CD4-positive, alpha-beta T cell treated with Interleukin-6 at 100 ng/mL for 8 hours (primary cell): ENCODE data around the gene RIMS4.

ENCODE experiments used
- DNase-seq: peaks from one replicate; pipeline ENCODE4 v3.0.0-alpha.2; 2020; ENCODE audit warnings: mixed read lengths, low spot score

RIMS4 gene

DNA sequence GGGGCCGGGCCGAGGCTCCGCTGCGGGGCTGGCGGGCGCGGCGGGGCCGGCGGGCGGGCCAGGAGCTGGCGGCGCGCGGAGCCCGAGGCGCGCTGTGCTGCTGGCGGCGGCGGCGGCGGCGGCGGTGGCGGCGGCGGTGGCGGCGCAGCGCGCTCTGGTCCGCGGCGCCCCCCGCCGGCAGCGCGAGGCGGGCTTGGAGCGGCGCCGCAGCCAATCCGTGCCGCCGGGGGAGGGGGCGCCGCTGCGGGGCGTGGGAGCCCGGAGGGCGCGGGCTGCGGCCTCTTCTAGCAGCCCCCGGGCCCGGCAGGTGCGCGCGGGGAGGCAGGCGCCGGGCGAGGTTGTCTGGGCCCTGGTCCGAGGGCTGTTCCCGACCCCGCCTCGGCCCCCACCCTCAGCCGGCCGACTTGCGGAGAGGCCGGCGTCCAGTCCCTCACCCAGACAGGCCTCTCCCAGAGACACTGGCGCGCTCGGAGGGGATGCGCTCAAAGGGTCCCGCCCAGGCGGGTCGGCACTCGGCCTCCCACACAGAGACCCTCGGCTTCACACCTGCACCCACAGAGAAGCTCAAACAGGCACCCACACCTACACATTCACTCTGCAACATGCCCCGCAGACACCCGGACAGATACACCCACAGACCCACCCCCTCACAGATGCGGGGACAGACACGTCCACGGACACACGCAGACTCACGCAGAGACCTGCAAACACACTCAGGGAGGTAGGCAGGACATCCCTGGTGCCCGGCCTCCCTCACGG lies at the start of gene RIMS4:
Gene RIMS4, minus strand, starts transcription at position 156 of the 759 bp plus-strand sequence. CDS start 275 bp downstream, outside the sequence.
- no peak for DNase-seq

DNA sequence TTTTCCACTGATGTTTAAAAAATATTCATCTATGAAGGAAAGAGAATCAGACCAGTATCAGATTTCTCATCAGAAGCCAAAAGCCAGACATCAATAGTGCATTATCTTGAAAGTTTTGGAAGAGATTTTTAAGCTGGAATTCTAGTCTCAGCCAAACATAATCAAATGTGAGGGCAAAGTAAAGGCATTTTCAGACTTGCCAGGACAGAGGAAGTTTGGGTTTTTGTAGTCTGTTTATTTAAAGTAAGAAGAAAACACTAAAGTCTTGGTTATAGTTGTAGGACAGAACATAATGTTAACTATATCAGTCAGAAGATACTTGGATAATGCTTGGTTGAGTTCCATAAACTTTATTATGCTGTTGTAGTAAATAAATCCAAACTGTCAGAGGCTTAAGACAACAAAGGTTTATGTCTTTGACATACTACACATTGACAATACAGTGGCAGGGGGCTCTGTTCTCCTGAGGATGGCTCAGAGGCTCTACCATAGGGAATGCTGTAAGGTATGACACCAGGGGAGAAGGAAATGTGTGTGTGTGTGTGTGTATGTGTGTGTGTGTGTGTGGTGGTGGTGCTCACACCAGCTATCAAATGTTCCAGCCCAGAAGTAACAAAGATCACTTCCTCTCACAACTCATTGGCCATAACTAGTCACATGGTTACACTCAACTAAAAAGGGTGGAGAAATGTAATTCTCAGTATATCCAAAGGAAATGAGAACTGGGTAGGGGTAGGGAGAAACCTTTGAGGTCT lies 48.4 kb upstream of the RIMS4 start:
- DNase-seq: no peak

GRCh38 chr20:44856856-44857448 lies 46.6 kb upstream of the RIMS4 start:
- no peak for DNase-seq

DNA sequence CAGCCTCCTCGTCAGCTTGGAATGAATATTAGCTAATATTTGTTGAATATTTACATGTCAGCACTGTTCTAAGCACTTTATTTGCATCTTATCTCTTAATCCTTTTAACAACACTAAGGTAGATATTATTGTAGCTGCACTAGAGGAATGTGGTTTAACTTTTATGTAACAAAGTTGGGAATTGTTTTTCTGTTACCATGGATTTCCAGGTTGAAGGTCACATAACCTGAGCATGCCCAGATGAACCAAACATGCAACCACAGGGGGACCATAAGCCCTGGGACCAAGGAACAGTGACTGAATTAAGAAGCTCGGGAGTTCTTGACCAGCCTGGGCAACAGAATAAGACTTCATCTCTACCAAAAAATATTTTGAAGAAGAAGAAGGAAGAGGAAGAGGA lies 46.1 kb upstream of the RIMS4 start:
- DNase-seq: no peak

DNA sequence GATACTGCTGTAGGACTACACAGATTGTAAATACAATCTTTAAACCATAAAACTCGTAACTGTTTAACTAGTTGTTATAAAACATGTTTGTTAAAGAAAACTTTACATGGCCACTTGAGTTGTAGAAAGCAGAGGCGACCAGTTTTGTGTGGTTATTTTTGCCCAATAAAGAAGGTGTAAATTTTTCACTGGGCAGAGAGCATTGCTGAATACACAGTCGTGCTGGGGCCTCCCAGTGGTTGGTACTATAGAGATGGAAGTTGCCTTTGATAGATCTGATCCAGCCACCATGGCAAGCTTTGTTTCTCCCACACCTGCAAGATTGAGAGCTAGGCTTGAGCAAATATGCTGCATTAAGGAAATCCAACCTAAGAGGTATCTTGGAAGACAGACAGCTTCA lies 41.2 kb upstream of the RIMS4 start:
- no peak for DNase-seq

DNA sequence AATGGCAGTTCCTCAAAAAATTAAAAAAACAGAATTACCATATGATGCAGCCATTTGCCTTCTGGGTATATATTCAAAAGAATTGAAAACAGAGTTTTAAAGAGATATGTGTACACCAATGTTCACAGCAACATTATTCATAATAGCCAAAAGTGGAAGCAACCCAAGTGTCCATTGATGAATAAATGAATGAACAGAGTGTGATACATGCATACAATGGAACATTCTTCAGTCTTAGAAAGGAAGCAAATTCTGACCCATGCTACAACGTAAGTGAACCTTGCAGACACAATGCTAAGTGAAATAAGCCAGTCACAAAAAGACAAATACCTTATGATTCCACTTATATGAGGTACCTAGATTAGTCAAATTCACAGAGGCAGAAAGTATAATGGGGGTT lies 40.5 kb upstream of the RIMS4 start:
- DNase-seq: no peak

DNA sequence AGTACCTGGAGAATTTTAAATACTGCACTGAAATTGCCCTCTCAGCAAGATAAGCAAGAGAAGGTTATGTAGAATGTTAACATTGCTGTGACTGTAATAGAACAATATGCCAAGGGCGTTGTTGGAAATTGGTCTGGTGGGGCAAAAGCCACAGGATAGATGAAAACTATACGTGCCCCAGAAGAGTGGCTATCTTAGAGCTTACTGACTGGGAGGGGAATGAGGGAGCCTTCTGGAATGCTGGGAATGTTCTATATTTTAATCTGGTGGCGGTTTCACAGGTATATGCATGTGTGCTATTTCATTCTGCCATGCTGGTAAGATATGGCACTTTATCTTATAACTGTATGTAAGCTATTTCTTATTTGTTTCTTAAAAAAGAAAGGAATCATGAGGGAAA lies 39.9 kb upstream of the RIMS4 start:
- no peak for DNase-seq

- DNase-seq: no peak
Observed at GRCh38 chr20:44849703-44850102, 39.4 kb upstream of the RIMS4 start.

DNA sequence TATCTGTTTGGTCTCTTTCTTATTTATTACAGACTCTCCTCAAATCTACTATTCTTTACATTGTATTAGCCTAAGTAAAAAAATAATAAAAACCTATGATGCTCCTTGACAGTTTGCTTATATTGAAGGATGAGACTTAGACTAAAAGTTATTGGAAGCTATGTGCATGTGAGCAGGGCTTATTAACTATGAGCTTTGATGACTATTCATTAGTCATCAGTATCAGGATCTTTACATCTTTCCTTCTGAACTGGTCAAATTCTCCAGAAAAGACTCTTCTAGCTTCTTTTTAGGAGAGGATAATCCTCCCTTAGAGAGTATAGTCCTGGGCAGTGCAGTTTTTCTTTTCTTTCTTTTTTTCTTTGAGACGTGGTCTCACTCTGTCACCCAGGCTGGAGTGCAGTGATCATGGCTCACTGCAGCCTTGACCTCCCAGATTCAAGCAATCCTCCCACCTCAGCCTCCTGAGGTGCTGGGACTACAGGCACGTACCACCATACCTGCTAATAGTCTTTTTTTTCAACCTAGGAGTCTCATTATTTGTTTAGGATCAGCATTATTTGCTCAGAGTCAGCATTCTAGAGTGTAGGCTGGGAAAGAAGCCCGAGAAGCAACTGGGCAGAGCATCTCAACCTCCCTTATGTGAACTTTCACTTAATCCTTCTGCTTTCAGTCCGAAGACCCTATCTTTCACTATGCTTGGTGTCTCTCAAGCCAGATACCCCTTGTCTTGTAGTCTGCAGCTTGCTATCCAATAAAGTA lies 38.1 kb upstream of the RIMS4 start:
- no peak for DNase-seq

GRCh38 chr20:44843876-44844275 lies 33.5 kb upstream of the RIMS4 start:
- no peak for DNase-seq

DNA sequence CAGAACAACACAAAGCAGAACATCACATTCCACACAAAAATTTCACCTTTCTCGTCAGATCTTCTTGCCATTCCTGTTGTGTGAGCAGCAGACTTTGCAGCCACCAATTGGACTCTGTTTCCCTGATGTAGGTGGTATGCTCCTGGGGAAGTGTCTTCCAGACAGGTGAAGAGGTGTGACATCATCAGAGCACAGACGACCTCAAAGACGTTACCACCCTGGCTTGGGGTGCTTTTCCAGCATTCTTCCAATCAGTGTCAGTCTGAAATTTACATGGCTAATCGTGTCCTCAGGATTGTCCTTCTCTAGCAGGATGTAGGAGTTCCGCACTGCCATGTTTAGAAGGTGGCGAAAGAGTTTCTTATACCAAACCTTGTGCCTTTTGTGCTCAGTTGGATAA lies 31.6 kb upstream of the RIMS4 start:
- no peak for DNase-seq

- DNase-seq: no peak
Observed at GRCh38 chr20:44840826-44841225, 30.5 kb upstream of the RIMS4 start.

DNA sequence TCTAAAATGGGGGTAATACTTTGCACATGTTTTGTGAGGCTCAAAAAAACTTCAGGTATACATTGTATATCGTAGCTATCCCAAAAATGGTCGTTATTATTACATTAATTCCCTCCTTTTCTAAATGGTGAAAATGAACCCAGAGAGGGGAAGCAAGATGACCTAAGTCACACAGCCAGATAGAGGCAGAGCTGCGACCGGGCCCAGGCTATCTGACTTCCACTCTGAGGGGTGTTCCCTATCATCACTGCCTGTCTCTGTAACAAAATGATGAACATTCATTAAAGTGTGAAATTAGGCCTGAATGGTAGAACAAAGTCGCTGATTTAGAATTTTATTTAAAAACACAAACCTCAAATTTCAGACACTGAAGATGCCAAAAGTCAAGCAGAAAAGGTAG lies 29.1 kb upstream of the RIMS4 start:
- DNase-seq: no peak

DNA sequence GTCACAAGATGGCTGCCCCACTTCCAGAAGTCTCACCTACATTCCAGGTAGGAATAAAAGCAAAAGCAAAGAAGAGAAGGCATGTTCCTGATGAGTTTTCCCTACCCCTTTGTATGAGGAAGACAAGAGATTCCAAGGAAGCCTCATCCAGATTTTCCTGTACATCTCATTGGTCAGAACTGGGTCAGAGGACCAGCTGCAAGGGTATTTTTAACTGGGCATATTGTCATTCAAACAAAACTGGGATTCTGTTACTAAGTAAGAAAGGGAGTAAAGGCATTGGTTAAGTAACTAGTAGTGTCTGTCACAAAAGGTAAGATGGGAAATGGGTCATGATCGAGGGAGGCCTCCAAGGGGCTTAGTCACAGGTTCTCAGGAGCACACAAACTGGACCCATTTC lies 28.2 kb upstream of the RIMS4 start:
- DNase-seq: no peak

DNA sequence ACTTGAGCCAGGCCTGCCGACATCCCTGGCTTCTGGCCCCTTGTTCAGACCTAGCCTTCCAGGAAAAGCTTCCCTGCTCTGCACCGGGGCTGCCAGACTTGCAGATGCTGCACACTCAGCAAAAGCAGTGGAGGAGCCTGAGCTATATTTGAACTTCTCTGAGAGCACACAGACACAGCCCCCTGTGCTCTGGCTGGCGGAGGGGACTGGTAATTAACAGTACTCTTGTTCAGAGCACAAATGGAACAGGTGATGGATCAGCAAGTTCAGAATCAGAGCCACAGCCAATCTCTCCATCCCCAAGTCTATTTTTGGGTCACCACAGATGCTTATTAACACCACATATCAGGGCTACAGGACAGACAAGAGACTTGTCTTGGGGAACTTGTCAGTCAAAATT lies 27.6 kb upstream of the RIMS4 start:
- no peak for DNase-seq

- no peak for DNase-seq
Observed at GRCh38 chr20:44836601-44837120, 26.3 kb upstream of the RIMS4 start.

DNA sequence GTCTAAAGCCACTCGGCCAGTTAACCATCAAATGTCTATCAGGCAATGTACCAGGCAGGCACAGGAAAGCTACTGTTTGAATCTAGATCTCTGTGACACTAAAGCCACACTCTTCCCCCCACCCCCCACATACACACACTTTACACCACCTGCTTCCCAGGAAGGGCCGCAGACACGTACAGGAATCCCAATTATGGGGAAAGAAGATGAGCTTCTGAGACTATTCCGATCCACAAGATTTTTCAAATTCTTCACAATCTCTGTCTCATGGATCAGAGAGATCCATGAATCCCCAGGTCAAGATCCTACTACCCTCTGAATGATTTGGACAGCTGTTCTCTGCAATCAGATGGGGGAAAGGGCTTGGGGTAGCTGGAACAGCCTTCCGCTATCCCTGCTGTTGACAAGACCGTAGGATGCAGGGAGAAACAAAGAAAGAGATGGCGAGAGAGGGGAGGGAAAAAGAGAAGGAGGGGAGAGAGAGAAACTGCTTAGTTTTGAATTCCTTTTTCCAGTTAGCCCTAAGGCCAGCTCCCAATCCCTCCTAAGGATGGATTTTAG lies 25.4 kb upstream of the RIMS4 start:
- no peak for DNase-seq

- no peak for DNase-seq
Observed at GRCh38 chr20:44835116-44835515, 24.8 kb upstream of the RIMS4 start.

DNA sequence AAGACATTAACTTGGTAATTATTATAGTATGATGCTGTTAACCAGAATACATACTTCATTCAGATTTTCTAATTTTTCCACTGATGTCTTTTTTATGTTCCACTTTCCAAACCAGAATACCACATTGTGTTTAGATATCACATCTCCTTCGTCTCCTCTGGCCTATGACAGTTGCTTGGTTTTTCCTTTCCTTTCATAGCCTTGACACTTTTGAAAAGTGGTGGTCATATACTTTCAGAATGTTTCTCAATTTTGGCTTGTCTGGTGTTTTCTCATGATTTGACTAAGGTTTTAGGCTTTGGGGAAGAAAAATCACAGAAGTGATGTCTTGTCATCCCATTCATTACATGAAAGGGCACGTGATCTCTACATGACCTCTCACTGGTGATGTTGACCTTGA lies 24.3 kb upstream of the RIMS4 start:
- DNase-seq: no peak

- no peak for DNase-seq
Observed at GRCh38 chr20:44833437-44833836, 23.1 kb upstream of the RIMS4 start.

- DNase-seq: no peak
Observed at GRCh38 chr20:44832724-44833123, 22.4 kb upstream of the RIMS4 start.

GRCh38 chr20:44830995-44831394 lies 20.6 kb upstream of the RIMS4 start:
- no peak for DNase-seq
